Stimulated activated CD8-positive, alpha-beta memory T cell treated with anti-CD3 and anti-CD28 coated beads, Interleukin-7, amount 100 ng/mL, for 24 hours (primary cell): Measurements from ENCODE around the gene CD81.

Source experiments
- DNase-seq: peaks from one replicate; pipeline ENCODE4 v3.0.0-alpha.2; 2020; ENCODE audit warnings: low read depth

CD81 gene

DNA sequence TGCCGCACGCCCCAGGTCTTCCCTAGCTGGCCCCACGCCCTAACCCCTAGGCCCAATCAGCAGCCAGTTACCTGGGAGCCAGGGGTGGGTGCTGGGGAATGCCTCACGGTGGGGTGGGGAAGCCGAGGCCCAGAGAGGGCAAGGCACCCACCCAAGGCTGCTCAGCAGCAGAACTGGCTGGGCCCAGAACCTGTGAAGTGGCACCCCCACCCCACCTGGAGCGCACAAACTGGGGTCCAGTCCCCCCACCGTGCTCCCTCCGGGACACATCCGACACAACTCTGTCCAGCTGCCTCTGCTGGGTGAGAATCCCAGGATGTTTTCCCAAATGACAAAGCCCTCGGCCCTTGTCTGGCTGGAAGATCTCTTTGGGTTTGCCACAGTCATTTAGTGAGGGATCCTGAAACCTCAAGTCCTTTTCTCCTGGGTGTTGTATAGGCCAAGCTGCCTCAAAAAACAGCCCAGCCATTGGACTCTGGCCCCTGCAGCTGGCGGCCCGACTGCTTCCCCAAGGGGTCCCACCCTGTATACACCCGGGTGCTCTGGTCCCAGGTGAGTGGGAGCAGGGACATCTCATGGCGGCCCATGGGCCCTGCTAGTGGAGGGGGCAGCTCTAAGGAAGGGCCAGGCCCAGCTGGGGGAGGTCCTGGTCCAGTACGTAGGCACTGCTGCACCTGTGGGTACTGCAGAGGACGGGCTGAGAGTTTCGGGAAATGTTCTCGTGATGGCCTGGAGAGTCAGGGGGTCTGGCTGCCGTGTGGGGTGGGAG lies 44.3 kb downstream of the CD81 start:
- DNase-seq, result no peak

DNA sequence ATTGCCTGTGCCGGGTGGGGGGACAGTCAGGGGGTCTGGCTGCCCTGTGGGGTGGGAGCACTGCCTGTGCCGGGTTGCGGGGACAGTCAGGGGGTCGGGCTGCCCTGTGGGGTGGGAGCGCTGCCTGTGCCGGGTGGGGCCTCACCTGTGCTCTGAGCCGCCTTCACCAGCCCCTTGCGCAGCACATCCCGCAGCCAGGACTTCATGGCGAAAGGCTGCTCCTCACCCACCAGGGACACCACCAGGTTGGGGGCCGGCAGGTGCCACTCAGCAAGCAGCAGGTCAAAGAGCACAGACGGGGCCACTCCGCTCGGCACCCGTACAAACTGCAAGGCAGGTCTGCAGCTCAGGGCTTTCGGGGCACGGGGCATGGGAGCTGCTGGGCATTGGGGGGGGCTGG lies 44.9 kb downstream of the CD81 start:
- no peak for DNase-seq

DNA sequence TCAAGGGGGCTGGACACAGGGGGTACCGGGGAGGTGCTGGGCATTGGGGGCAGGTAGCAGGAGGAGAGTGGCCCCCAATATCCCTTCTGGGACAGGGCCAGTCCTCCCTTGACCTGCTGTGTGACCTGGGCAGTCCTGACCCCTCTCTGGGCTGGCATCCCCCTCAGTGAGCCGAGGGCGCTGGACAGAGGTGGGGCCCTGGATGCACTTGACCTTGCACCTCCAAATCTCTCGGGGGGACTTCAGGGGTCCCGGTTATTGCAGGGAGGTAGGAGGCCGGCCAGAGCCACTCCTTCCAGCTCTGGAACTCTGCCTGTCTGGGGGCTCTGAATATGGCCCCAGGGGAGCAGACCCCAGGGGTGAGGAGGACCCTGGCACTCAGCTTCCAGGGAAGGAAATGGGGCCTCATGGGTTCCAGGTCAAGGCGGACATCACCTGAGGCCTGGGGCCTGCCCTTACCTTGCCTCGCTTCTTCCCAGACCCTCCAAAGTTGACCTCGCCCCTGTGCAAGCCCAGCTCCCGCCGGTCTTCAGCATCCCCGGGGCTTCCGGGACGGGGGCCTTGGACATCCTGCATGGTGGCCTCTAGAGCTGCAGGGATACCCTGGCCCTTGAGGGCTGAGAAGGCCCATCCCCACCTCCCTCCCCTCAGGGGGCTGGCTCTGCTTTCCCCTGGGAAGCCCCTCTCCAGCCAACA lies 45.5 kb downstream of the CD81 start:
- DNase-seq, result no peak

DNA sequence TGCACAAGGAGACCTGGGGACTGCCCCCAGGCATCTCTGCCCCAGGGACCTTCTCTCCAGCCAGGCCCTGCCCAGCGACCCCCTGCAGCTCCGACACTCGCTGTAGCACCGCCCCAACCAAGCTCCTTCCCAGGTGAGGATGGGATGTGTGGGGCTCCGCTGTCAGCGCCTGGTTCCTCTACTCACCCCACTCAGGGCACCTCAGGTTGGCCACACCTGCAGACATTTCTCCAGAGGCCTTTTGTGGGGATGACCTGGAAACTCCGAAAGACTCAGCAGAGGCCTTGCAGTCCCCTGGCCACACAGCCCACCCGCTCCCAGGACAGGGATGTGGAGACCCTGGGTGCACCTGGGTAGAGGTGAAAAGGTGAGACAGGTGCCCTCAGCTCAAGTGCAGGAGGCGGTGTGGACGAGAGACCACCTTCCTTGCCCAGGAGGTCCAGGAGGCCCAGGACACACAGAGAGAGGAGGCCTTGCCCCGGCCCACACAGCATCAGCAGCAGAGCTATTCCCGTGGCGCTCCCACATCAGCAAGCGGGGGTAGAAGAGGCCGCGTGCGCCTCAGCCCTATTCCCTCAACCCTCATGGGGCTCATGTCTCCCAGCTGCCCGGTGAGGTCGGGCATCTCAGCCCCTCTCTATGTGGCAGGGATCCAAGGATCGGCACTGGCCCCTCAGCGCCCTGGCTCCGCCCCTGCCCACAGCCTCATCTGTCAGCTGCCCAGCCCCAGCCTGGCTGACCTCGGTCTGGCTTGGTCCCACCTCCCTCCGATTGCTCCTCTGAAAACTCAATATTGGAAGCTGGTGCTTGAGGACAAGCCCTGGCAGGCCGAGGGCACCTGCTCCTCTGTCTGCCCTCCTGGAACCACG lies 46.3 kb downstream of the CD81 start:
- DNase-seq, result no peak

DNA sequence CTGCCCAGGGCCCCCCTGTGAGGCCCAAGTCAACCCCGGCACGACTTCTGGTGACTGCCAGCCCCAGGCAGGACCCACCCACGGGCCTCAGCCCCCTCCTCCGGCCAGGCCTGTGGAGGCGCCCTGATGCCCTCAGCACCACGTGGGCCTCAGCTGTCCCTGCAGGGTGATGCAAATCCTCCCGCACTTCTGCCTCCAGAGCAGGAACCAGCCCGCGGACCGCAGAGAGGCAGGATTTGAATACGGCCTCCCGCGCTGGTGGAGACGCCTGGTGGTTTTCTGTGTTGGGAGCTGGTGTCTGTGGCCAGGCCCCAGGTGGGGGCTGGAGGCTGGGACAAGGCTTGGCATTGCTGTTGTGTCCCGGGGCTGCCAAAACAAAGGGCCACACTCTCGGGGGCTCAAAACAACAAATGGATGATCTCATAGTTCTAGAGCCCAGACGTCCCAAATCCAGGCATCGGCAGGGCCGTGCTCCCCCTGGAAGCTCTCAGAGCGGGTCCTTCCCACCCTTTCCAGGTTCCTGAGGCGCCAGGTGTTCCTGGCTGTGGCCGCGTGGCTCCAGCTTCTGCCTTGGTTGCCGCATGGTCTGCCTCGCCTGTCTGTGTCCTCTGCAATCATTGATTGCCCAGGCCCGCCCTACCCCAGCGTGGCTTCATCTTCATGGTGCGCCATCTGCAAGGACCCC lies 47.8 kb downstream of the CD81 start:
- DNase-seq, result no peak

DNA sequence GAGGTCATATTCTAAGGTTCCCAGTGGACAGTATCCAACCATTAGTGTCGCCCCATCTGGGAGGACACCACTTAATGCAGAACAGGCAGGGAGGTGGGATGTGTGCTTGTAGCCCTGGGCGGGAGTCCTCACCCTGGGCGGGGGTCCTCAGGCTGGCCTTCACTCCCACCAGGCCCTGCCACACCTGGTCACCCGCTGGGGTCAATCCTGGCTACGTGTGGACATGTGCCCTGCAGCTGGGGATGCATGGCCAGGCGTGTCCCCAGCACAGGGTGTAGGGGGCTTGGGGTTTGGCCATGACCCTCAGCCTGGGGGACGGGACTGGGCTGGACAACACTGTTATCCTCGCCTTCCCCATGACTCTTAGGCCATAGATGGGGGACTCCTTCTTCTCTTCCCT lies 48.4 kb downstream of the CD81 start:
- no peak for DNase-seq

DNA sequence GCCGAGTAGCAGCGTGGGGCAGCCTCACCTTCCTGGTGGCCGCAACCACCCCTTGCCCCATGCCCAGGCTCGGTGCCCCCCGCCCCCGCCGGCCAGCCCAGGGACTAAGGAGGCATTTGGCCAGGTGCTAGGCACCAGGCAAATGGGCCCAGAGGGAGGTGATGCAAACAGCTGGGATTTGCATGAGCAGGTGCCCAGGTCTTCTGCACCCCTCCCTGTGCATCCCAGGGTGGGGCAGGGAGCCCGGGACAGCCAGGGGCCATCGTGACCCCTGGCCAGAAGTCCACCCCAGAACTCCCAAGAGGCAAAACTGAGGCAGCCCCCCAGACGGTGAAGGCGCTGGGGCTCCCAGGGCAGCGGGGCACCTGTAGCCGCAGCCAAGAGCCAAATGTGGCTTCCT lies 49.1 kb downstream of the CD81 start:
- DNase-seq, result no peak

DNA sequence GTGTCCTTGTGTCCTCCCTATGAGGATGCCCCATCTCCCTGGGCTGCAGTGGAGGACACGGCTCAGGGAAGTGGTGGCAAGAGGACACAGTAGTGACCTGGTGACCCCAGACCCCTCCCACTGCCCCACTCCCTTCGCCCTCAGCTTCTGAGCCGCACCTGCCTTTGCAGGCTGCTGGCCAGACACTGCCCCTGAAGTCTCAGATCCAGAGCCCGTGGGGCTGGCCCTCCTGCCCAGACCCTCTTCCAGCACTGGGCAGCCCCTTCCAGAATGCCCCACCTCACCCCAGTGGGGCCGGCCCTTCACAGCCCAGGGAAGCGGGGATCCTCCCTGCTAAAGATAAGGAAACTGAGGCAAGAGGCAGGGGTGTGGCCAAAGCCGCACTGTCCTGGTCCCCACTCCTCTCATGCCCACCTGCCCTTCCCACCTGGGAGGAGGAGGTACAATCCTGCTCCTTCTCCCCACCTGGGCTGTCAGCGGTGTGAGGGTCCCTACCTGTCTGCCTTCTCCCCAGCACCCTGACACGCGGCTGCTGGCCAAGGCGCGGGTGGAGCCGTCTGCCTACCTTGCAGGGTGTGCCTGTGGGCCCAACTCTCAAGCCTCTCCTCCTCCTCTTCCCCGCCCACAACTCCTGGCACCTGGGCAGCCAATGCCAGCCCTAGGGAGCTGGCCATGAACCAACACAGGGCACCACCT lies 49.9 kb downstream of the CD81 start:
- DNase-seq, result no peak

DNA sequence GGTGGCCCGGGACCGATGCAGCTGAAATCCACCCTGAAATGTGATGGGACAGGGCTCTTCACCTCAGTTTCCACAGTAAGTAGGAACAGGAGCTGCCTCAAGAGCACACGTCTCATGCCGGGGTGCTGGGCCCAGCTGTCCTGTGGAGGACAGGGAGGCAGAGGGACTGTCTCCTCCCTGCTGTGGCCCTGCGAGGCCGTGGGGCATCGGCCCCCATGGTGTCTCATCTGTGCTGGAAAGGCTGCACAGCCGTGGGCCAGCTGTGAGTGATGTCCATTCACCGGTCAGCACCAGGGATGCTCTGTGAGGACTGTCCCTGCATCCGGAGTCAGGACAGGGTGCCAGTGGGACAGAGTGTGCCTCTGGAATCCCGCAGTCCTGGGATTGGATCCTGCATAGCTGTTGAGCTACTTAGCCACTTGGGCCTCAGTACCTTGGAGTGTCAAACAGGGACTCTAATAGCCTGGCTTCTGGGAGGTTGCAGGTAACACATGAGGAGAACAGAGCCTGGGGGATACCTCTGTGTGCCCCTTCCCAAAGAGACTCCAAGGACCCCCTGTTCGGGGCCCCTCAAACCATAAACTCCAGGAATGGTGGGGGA lies 50.7 kb downstream of the CD81 start:
- DNase-seq, result no peak

DNA sequence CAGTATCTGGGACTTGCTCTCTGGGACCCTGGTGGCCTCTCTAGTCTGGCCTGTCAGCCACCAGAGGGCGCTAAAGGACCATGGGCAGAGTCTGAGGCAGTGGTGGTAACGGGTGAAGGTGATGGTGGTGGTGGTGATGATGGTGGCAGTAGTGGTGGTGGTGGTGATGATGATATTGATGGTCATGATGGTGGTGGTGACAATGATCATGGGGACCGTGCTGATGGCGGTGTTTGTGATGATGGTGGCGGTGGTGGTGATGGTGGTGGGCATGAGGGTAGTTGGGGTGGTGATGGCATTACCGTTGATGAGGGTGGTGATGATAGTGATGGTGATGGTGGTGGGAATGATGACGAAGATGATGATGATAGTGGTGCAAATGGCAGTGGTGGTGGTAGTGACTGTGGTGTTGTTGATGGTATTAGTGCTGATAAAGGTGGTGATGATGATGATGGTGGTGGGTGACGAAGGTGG lies 51.2 kb downstream of the CD81 start:
- DNase-seq, result peak; percentile 83

DNA sequence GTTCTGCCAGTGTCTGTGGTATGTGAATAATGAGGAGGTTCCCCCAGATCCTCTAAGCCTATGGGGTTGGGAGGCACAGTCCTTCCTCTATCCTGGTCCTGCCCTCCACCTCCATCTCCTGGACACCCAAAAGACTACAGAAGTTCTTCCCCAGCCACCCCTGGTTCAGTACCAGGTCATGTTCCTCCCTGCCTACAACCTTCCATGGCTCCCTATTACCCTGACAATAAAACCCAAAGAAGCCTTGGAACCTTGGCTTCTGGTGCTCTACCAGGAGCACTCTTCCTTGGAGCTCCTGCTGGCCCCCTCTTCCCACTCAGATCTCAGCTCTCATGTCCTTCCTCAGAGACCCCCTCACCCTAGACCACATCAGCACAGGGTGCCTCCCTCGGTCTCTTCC lies 54.3 kb downstream of the CD81 start:
- no peak for DNase-seq

DNA sequence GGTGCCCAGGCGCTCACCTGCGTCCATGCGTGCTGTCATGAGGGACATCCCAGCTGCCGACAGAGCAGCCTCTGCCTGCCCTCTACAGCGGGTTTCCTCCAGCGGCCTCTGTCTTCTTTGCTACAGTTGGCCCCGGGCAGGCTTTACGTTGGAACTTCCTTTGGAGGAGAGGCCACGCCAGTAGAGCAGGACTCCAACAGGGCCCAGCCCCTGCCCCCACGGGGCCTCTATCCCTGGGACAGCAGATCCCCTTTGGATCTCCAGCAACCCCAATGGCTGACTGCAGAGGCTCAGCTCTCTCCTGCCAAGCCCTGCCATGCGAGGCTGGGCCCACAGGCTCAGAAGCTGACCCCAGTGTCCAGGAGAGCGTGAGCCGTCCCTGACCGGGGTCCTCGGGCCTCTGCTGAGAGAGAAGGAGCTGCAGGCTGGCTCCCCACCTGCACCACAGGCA lies 55.1 kb downstream of the CD81 start:
- no peak for DNase-seq

DNA sequence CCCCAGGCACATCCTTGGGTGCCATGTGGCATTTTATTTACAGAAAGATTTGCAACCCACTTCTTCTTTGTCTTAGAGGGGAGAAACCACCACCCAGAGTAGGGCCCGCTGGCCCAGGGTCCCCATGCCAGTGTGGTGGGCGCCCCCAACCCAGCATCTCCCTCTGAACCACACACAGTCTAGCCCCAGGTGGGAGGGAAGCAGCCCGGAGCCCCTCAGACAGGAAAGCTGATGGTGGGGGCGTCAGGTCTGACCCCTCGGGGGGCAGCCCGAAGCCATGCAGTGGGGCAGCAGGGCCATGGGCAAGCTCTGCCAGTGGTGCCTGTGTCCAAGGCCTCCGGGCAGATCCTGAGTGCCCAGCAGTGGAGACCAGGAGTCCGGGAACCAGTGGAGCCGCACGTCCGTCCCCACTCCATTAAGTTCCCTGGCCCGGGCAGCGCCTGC lies 55.5 kb downstream of the CD81 start:
- DNase-seq, result no peak

DNA sequence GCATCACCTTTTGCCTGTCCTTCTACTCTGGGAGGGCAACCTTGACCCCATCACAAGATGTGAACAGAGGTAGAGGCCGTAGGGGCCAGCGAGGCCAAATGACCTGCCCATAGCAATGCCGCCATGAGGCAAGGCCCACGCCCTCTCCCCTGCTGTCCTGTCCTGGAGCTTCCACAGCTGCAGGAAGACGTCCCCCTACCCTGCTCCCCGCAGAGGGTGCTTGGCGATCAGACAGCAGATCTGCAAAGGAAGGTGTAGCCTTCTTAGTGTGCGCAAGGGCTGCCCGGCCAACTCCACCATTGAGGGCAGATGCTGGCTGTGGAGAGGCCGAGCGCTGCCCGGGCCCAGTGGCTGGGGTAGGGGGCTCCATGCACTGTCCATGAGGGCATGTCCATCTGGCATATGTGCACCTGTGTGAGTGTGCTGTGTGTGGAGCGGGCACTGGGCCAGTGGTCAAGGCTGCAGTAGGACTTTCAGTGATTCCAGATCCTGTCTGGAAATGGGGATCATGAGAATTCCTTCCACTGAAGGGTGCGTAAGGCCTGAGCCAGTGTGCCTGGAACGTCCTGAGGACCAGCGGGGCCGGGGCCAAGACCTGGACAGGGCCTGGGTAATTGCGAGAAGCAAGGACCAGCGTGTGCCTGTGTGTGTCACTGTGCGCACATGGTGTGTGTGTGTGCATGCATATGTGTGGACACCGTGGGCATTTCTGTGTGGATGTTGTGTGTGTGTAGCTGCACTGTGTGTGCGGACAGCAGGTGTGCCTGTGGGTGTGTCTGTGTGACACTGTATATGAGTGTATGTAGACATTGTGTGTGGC lies 56.2 kb downstream of the CD81 start:
- DNase-seq, result no peak

DNA sequence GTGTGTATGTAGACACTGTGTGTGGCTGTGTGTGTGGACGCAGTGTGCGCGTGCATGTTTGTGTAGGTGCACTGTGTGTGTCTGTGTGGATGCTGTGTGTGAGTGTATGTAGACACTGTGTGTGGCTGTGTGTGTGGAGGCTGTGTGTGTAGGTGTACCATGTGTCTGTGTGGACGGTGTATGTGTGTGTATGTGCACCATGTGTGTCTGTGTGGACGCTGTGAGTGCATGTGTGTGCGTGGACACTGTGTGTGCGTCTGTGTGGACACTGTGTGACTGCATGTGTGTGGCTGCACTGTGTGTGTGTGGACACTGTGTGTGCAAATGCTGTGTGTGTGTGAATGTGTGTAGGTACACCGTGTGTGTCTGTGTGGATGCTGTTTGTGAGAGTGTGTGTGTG lies 56.9 kb downstream of the CD81 start:
- no peak for DNase-seq

DNA sequence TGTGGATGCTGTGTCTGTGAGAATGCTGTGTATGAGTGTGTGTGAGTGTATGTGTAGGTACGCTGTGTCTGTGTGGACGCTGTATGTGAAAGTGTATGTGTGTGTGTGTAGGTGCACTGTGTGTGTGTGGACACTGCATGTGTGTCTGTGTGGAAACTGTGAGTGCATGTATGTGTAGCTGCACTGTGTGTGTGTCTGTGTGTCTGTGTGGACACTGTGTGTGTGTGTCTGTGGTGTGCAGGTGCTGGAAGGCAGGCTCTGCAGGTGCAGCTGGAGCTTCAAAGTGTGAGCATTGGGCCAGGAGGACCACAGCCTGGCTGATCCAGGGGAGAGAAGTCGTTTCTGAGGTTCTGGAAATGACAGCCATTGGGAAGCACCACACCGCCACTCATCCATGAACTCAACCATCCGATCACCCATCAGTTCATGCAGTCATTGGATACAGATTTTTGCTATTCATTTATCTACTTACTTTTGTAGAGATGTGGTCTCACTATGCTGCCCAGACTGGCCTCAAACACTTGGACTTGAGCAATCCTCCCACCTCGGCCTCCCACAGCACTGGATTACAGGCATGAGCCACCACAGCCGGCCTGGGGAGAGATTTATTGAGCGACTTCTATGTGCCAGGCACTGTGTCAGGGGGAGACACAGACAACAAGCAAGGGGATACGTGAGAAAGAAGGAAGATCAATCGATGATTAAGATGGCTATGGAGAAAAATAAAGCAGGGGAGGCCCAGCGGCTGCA lies 57.6 kb downstream of the CD81 start:
- DNase-seq, result no peak

DNA sequence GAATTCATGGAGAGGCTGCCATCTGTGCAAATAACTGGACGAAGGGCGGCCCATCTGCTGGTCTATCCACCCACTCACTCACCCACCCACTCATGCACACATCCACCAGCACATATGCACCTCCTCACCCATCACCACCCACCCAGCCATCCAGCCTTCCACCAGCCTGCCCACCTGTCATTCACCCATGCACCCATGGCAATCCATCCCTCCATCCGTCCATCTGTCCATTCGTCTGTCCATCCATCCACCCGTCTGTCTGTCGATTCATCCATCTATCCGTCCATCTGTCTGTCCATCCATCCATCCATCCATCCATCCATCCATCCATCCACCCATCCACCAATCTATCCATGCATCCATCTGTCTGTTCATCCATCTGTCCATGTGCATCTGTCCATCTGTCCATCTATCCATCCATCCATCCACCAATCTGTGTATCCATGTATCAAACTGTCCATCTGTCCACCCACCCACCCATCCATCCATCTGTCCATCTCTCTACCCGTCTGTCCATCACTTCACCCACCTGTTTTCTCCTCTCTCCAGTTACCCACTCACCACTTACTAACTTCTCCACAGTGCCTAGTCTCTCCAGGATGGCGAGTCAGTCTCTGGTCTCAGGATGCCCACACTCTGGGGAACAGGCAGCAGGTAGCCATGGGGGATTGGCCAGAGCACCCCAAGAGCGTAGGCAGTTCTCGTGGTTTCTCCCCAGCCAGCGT lies 58.3 kb downstream of the CD81 start:
- DNase-seq, result no peak

DNA sequence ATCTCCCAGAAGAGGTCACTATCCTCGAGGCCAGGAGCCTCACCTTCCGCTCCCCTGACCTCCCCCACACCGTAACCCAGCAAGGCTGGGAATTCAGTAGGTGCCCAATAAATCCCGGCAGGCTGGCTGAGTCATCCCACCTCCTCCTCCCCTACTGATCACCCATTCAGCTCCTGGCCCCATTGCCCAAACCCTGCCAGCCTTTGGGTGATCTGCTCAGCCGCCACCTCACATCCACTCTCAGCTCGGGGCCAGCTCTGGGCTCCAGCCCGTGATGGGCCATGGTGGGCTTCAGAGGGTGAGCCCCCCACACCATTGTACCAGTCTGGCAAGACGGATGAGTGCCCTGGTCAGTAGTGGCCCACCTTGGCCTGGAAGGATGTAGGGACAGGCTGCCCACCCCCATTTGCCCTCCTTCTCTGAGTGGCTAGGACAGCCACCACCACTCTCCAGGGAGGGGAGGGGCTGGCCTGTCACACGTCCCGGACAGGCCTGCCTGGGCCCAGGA lies 59.0 kb downstream of the CD81 start:
- DNase-seq, result no peak
